Aorta (tissue), 5 donors: ENCODE results near the gene FAM114A1. TPM values are rescaled to one million over a fixed set of nuclear protein-coding genes. Genes with fewer than 3 reads are reported as not detected.
"Not testable (repeated sequence)": the region's sequence is repeated elsewhere in the genome, so short reads cannot be mapped to it uniquely, and the experiment has no call there.

Source experiments
- ATAC-seq: fragments of 200-7000 bp; cut with Tn5 transposase; one replicate; pipeline ENCODE4 v1.9.1; 2022; ENCODE audit warnings: moderate library complexity; ENCODE audit not compliant: low FRiP score
- DNase-seq, 2 donors: peaks; one replicate each; pipeline ENCODE4 v3.0.0-alpha.2; 2020
- H3K27ac ChIP-seq, 2 donors: one replicate each; pipeline ENCODE4 v1.5.1; 2013; ENCODE audit warnings: low read length in 2 of 2, mild to moderate bottlenecking in 2 of 2, moderate library complexity in 2 of 2, control low read depth in 1 of 2, inconsistent platforms in 1 of 2, low read depth in 1 of 2
- H3K27me3 ChIP-seq, 2 donors: one replicate each; pipeline ENCODE4 v1.6.1; 2013; ENCODE audit warnings: control low read depth in 1 of 2, low read length in 1 of 2, mild to moderate bottlenecking in 1 of 2, moderate library complexity in 1 of 2; ENCODE audit not compliant: insufficient read depth in 2 of 2, control insufficient read depth in 1 of 2
- H3K36me3 ChIP-seq, 2 donors: one replicate each; pipeline ENCODE4 v1.6.1; 2013; ENCODE audit warnings: control low read depth in 1 of 2, low read length in 1 of 2, mild to moderate bottlenecking in 1 of 2; ENCODE audit not compliant: insufficient read depth in 2 of 2, control insufficient read depth in 1 of 2
- H3K4me1 ChIP-seq, 2 donors: one replicate each; pipeline ENCODE4 v1.6.1; 2013; ENCODE audit warnings: low read length in 2 of 2, control low read depth in 1 of 2, mild to moderate bottlenecking in 1 of 2, moderate library complexity in 1 of 2; ENCODE audit not compliant: insufficient read depth in 2 of 2, control insufficient read depth in 1 of 2
- H3K4me3 ChIP-seq, 2 donors: one replicate each; pipeline ENCODE4 v1.5.1; 2013; ENCODE audit warnings: low read length in 2 of 2, control low read depth in 1 of 2, mild to moderate bottlenecking in 1 of 2
- H3K9me3 ChIP-seq: one replicate; pipeline ENCODE4 v1.6.1; 2013; ENCODE audit warnings: mild to moderate bottlenecking, low read length; ENCODE audit not compliant: control insufficient read depth
- WGBS, 2 donors: extraction: QIAGEN DNeasy Blood & Tissue Kit; methylation state at CpG; one replicate each; pipeline ENCODE4 v1.1.7; 2013; 5-methylcytosine and 5-hydroxymethylcytosine counted together
- intact Hi-C, 2 donors: fragments of 100-400 bp; cut with DNase I; formaldehyde crosslinking; loops; one replicate each; pipeline versions ENCODE4 v1.14.2 to v1.15.0; 2022
- polyA plus RNA-seq, 2 donors: library from polyadenylated mRNA; stranded (reverse); fragments of 200-250 nt; gene quantifications; one replicate each; pipeline ENCODE4 v1.2.3, GENCODE V29; 2013
- total RNA-seq, 2 donors: library from RNA; stranded (reverse); fragmentation: NEBNext Ultra II Directional; extraction: Animal tissue kit (Norgen Biotek cat#: 25700); gene quantifications; one replicate each; pipeline ENCODE4 v1.2.1, GENCODE V29; 2021
- donor health status: healthy with polysubstance abuse.
- donor health status: Bipolar disorder and iron deficiency.
- donor health status: DM: no; HTN: no; CAD: no.
- donor health status: DM: no; HTN: no; CAD: no.
- donor health status: DM: yes; HTN: yes; CAD: no.

The FAM114A1 gene
- total and polyA plus RNA-seq, 4 donors = 49.6 to 123 (median 81.0) TPM

DNA sequence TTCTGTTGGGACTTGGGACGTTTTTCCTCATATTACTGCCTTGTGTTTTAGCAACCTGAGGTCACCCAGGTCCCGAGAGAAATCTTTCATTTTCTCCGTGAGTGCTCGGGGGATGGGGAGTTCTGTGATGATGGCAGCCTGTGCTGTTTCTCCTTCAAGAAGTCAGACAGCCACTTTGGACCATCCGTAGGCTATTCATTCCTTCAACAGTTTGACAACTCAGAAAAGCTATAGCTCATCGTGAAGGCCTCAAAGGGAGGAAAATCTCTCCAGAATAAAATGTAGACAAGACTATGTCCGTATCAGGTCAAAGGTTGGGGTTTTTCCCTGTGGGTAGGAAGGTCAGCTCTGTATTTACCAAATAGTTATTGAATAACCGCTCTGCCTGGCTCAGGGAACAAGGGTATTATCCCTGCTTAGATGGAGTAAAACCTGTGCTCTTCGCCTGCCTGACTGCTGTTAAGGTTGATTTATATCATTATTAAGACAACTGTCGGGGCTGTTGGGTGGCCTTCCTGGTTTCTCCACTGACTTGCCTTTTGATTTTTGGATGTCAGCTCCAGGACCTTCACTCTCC lies 36.6 kb downstream of the FAM114A1 start:
- no peak for DNase-seq
- H3K27ac ChIP-seq = no peak overlapping the region
- WGBS, 2 donors = 58% methylated on average over 10 of the region's 10 CpGs
- no peaks in the 10 kb centered on the region for H3K9me3 ChIP-seq
- no peak for ATAC-seq
- H3K4me1 ChIP-seq = no peaks in the 10 kb centered on the region
- peaks cover 8 to 15% of the 10 kb centered on the region in 2 donors for H3K36me3 ChIP-seq
- no peak overlapping the region for H3K4me3 ChIP-seq
- H3K27me3 ChIP-seq = no peaks in the 10 kb centered on the region
- intact Hi-C loops = no loop called here

DNA sequence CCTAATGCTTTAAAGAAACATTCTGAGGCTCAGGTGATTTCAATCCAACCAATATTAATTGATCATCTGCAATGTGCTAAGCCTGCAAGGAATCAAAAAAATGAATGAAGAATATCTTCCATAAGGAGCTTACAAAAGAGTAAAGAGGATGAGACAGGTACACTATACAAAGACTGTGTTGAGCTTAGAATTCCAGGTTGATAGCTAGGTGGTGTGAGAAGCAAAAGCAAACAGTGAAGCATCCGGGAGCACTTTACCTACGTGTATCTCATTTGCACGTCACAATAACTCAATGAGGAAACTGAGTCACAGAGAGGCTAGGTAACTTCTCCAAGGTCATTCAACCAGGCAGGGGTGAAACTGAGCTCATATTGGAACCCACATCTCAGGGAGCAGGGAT lies 37.1 kb downstream of the FAM114A1 start:
- intact Hi-C loops = no loop called here
- no peak for DNase-seq
- peaks cover 11 to 14% of the 10 kb centered on the region in 2 donors for H3K36me3 ChIP-seq

DNA sequence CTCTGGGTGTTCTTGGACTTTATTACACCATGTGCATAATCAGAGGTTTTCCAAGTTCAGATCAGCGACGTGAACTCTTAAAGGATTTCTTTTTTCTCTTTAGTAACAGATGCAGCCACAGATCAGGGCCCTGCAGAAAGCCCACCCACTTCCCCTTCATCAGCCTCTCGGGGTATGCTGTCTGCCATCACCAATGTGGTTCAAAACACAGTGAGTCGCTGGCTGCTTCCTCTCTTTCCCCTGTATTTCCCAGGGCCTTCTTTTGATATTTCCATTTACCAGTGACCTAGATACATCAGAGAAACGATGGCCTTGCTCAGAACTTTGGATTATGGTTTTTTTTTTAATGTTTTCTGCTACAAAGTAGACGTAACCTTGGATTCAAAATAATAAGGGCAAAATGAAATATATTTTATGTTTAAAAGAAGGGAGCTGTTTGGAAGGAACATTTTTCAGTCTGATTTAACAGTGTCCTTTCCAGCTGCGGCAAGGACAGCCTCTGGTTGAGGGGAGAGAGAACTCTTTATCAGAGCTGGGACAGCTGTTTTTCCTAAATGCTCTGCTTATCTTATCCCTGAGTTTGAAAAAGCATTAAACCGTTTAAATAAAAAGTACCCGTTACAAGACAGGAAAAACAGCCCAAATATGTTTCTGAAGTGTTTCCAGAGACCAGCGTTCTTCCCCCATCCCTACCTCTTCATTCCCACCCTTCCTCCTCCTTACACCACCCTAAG lies 38.2 kb downstream of the FAM114A1 start:
- H3K4me1 ChIP-seq = no peaks in the 10 kb centered on the region
- peaks cover 14 to 17% of the 10 kb centered on the region in 2 donors for H3K36me3 ChIP-seq
- DNase-seq (no peak), ATAC-seq (no peak)
- no peaks in the 10 kb centered on the region for H3K27me3 ChIP-seq
- intact Hi-C loops = no loop called here
- no peak overlapping the region for H3K27ac ChIP-seq
- WGBS, 2 donors = 33 to 37% methylated on average over 10 of the region's 10 CpGs
- no peak overlapping the region for H3K4me3 ChIP-seq
- H3K9me3 ChIP-seq = no peaks in the 10 kb centered on the region

More for the DNA sequence above, 37.1 kb downstream of the FAM114A1 start:
- Histone ChIP-seq H3K4me1 (no peaks in the 10 kb centered on the region), H3K27me3 (no peaks in the 10 kb centered on the region), H3K27ac (no peak overlapping the region), H3K9me3 (no peaks in the 10 kb centered on the region), H3K4me3 (no peak overlapping the region)
- ATAC-seq = no peak
- WGBS, 2 donors = 85 to 92% methylated on average over 3 of the region's 3 CpGs

DNA sequence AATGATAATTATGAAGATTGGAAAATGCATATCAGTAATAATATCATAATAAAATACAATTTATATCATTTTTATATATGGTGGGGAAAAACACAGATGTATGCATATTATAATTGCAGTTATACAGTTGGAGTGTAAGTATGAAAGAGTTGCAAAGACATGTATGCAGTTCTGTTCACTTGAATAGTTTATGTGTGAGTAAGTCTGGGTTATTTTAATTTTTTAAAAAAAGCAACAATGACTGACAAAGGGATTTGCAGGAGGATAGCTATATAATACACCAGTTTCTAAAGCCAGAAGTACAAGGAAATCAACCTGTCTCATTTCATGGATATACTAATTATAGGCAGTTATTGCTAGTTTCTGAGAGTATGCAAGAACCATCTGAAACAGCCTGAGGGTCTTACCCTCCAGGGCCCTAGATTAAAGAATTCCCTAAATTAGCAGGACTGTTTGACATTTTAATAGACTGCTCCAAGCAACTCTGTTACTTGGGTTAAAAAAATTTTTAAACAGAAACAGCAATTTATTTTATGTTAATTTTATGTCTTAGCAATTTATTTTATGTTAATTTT lies 40.2 kb downstream of the FAM114A1 start:
- Histone ChIP-seq H3K4me1 (no peaks in the 10 kb centered on the region), H3K4me3 (no peak overlapping the region), H3K9me3 (no peaks in the 10 kb centered on the region), H3K27me3 (no peaks in the 10 kb centered on the region), H3K36me3 (peaks cover 14 to 20% of the 10 kb centered on the region in 2 donors), H3K27ac (no peak overlapping the region)
- intact Hi-C loops = no loop called here
- ATAC-seq = no peak
- no peak for DNase-seq

GRCh38 chr4:38909015-38909414 lies 41.4 kb downstream of the FAM114A1 start:
- whole genome bisulfite sequencing, 2 donors = 95 to 97% methylated on average over 3 of the region's 3 CpGs
- no peak overlapping the region for H3K4me3 ChIP-seq
- ATAC-seq (no peak), DNase-seq (no peak)
- H3K9me3 ChIP-seq = no peaks in the 10 kb centered on the region
- intact Hi-C loops = no loop called here
- H3K4me1 ChIP-seq = no peaks in the 10 kb centered on the region
- peaks cover 14 to 22% of the 10 kb centered on the region in 2 donors for H3K36me3 ChIP-seq
- H3K27me3 ChIP-seq = no peaks in the 10 kb centered on the region
- no peak overlapping the region for H3K27ac ChIP-seq

- intact Hi-C loops = loop anchor here in 1 of 2 donors (10.0 kb wide), 1 partner anchor 224 kb away; no protein-coding TSS in a partner anchor
- Histone ChIP-seq H3K4me1 (no peaks in the 10 kb centered on the region), H3K4me3 (no peak overlapping the region), H3K9me3 (no peaks in the 10 kb centered on the region), H3K36me3 (peaks cover 11 to 25% of the 10 kb centered on the region in 2 donors), H3K27ac (no peak overlapping the region), H3K27me3 (no peaks in the 10 kb centered on the region)
- WGBS, 2 donors = 92 to 95% methylated on average over 4 of the region's 4 CpGs
- no peak for ATAC-seq
- no peak for DNase-seq
Observed at GRCh38 chr4:38911257-38911656, 43.7 kb downstream of the FAM114A1 start.

DNA sequence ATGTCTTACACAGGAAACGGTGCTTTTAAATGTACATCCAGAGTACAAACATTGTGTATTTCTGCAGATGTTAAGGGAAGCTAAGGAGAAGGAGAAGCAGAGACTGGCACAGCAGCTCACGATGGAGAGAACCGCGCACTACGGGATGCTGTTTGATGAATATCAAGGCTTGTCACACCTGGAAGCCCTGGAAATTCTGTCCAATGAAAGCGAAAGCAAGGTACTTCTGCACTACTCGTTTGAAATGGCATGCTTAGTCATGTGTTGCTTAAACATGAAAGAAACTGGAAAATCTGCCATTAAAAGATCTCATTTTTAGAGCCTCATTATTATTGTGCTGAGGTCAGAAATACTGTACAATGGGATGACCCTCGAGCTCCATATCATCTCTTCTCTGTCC lies 47.2 kb downstream of the FAM114A1 start:
- H3K27ac ChIP-seq = no peak overlapping the region
- H3K4me1 ChIP-seq = no peaks in the 10 kb centered on the region
- no peaks in the 10 kb centered on the region for H3K9me3 ChIP-seq
- ATAC-seq (no peak), DNase-seq (no peak)
- no peaks in the 10 kb centered on the region for H3K27me3 ChIP-seq
- 86 to 88% methylated on average over 8 of the region's 8 CpGs for WGBS, 2 donors
- H3K36me3 ChIP-seq = peaks cover 0 to 18% of the 10 kb centered on the region in 2 donors
- intact Hi-C loops = loop anchor here in 1 of 2 donors (10.0 kb wide), 1 partner anchor 220 kb away; no protein-coding TSS in a partner anchor
- no peak overlapping the region for H3K4me3 ChIP-seq

DNA sequence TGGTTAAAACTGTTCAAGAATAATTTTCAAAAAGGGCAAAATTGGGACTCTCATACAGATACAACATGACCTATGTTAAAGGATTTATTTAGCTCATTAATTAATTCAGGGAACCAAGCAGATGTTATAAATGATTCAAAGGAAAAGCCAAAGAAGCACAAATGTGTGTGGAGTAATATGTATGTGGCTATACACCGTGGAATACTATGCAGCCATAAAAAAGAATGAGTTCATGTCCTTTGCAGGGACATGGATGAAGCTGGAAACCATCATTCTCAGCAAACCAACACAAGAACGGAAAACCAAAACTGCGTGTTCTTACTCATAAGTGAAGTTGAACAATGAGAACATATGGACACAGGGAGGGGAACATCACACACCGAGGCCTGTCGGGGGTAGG lies 48.7 kb downstream of the FAM114A1 start:
- ATAC-seq, H3K27ac ChIP-seq, H3K4me1 ChIP-seq, H3K9me3 ChIP-seq, H3K36me3 ChIP-seq, DNase-seq, H3K4me3 ChIP-seq, H3K27me3 ChIP-seq: not testable (repeated sequence)
- intact Hi-C loops = loop anchor here in 1 of 2 donors (10.0 kb wide), 1 partner anchor 219 kb away; no protein-coding TSS in a partner anchor
- 98% methylated on average over 5 of the region's 5 CpGs for WGBS, 2 donors
